Measurements from ENCODE around the gene FRYL. TPM values are rescaled to one million over a fixed set of nuclear protein-coding genes. Genes with fewer than 3 reads are reported as not detected.

FRYL gene
- total RNA-seq, 1 donor, result 44.0 TPM

DNA sequence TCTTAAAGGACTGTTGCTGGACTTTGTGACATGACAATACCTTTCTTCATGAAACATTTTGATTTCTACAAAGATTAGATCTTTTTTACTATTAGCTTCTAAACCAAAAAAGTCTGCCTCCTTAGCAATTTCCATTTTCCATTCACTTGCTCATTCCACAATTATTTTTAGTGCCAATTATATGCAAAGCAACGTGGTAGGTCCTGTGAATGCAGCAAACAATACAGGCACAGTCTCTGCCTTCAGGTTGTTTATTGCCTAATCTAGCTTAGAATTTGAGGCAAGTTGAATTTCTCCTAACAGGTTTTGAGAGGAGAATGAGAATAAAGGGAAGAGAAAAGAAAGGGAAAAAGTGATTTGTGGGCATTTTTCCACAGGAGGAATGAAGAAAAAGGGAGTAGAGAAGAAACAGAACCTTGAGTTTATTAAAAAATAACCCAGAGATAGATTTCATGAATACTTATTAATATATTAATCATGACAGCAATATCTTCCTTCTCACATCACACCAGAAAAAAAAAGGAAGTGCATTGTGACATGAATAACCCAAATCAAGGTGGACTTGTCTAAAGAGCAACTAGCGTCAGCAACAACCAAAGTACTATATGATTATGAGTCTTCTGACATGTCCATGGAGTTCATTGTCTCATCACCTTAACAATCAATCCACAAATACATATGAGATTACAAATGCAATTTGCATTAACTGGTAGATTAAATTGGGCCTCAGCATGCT lies 16.3 kb upstream of the FRYL start:
- DNase-seq (ENCODE audit: low read depth), result no peak
- H3K4me3 ChIP-seq (ENCODE audit: low read depth, low read length), result no peak overlapping the region
- TF ChIP-seq, protein P1, sequence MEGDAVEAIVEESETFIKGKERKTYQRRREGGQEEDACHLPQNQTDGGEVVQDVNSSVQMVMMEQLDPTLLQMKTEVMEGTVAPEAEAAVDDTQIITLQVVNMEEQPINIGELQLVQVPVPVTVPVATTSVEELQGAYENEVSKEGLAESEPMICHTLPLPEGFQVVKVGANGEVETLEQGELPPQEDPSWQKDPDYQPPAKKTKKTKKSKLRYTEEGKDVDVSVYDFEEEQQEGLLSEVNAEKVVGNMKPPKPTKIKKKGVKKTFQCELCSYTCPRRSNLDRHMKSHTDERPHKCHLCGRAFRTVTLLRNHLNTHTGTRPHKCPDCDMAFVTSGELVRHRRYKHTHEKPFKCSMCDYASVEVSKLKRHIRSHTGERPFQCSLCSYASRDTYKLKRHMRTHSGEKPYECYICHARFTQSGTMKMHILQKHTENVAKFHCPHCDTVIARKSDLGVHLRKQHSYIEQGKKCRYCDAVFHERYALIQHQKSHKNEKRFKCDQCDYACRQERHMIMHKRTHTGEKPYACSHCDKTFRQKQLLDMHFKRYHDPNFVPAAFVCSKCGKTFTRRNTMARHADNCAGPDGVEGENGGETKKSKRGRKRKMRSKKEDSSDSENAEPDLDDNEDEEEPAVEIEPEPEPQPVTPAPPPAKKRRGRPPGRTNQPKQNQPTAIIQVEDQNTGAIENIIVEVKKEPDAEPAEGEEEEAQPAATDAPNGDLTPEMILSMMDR (IDR thresholded peaks at IDR 0.05; ENCODE audit: insufficient read depth, low read depth, low read length), result no peak

DNA sequence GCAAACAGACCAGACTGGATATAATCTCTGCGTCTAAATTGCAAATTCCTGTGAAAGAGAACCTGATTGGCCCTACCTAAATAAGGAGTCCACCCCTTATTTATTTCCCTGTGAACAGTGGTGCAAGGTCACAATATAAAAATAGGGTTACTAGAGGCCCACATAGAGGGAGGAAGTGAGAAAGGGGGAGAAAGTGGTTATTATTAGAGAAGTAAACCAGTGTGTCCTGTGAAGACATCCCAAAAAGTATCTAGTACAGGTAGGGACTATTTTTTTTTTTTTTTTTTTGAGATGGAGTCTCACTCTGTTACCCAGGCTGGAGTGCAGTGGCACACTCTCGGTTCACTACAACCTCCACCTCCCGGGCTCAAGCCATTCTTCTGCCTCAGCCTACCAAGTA lies 15.0 kb upstream of the FRYL start:
- DNase-seq (ENCODE audit: low read depth), result no peak
- TF ChIP-seq, protein P1 (IDR thresholded peaks at IDR 0.05; ENCODE audit: insufficient read depth, low read depth, low read length), result no peak
- no peak overlapping the region for H3K4me3 ChIP-seq (ENCODE audit: low read depth, low read length)

GRCh38 chr4:48792348-48793006 lies 12.4 kb upstream of the FRYL start:
- peak; percentile 47 for DNase-seq (ENCODE audit: low read depth)
- no peak overlapping the region for H3K4me3 ChIP-seq (ENCODE audit: low read depth, low read length)
- TF ChIP-seq, protein P1 (IDR thresholded peaks at IDR 0.05; ENCODE audit: insufficient read depth, low read depth, low read length), result no peak

- H3K4me3 ChIP-seq (ENCODE audit: low read depth, low read length), result no peak overlapping the region
- TF ChIP-seq, protein P1 (IDR thresholded peaks at IDR 0.05; ENCODE audit: insufficient read depth, low read depth, low read length), result no peak
- no peak for DNase-seq (ENCODE audit: low read depth)
Measured at GRCh38 chr4:48791313-48791712, 11.2 kb upstream of the FRYL start.

DNA sequence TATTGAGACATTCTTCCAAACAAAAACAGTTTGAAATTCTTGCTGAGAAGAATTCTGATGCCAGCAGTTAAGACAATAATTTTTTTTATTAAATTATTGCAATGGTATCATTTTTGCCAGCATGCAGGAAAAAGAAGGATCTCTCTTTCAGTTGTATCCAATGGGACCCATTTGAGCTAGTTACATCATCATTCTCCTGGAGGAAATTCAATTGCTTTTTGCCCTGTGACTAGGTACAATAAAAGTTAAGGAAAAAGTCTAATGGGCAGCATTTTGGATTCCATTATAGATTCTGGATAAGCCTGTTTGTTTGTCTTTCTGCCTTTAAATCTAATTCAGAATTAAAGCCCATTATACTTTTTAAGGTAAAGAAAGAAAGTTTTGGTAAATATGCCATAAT lies 10.5 kb upstream of the FRYL start:
- DNase-seq (ENCODE audit: low read depth), result no peak
- TF ChIP-seq, protein P1 (IDR thresholded peaks at IDR 0.05; ENCODE audit: insufficient read depth, low read depth, low read length), result no peak
- H3K4me3 ChIP-seq (ENCODE audit: low read depth, low read length), result no peak overlapping the region

- TF ChIP-seq, protein P1 (IDR thresholded peaks at IDR 0.05; ENCODE audit: insufficient read depth, low read depth, low read length), result no peak
- DNase-seq (ENCODE audit: low read depth), result no peak
Measured at GRCh38 chr4:48787056-48787455, 7.0 kb upstream of the FRYL start.

More at GRCh38 chr4:48787056-48787455, 7.0 kb upstream of the FRYL start:
- no peak overlapping the region for H3K4me3 ChIP-seq (ENCODE audit: low read depth, low read length)
